Measurements from ENCODE around the gene RFX2.

Gene RFX2

DNA sequence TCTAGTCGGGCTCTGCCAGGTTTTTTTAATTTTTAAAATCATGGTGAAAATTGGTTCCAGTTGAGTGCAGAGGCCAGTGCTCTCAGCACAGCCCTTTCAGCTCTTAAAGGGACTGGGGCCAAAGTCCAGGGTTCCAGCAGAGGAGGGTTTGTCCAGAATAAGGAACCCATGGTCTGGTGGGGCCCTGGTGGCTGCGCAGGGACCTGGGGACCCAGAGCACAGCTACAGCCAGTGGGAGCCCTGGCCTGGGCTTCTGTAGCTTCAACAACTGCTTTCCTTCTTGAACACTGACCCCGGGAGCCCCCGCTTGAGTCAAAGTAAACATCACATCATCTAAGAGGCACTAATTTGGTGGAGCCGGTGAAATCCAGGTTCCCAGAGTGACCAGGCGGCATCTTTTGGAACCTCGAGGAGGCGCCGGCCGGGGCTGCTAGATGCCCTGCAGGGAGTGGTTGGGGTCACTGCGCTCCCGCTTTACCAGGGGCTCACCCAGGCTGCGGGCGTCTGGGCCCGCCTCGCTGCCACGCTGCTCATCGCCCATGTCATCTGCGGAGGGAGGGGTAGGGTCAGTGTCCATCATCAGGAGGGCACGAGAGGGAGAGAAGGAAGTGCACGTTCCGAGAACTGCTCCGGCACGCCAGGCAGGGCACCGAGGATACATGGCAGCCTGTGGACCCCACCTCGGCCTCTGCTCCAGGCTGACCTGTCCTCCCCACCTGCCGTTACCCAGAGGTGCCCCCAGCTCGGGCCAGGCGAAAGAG, 115.7 kb downstream of the RFX2 start:
- no peak; the same call in 1 of the 3 replicates for ATAC-seq
- no peak for TF ChIP-seq ZFP30 (CRISPR knock-in tag; IDR thresholded peaks at IDR 0.05)
- no peak for TF ChIP-seq SNAI2 (CRISPR knock-in tag; IDR thresholded peaks at IDR 0.05)
- TF ChIP-seq ZNF70 (CRISPR knock-in tag; IDR thresholded peaks at IDR 0.05), result no peak
- TF ChIP-seq ISL1 (CRISPR knock-in tag; IDR thresholded peaks at IDR 0.05), result no peak
- TF ChIP-seq, protein P1, sequence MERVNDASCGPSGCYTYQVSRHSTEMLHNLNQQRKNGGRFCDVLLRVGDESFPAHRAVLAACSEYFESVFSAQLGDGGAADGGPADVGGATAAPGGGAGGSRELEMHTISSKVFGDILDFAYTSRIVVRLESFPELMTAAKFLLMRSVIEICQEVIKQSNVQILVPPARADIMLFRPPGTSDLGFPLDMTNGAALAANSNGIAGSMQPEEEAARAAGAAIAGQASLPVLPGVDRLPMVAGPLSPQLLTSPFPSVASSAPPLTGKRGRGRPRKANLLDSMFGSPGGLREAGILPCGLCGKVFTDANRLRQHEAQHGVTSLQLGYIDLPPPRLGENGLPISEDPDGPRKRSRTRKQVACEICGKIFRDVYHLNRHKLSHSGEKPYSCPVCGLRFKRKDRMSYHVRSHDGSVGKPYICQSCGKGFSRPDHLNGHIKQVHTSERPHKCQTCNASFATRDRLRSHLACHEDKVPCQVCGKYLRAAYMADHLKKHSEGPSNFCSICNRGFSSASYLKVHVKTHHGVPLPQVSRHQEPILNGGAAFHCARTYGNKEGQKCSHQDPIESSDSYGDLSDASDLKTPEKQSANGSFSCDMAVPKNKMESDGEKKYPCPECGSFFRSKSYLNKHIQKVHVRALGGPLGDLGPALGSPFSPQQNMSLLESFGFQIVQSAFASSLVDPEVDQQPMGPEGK (CRISPR knock-in tag; IDR thresholded peaks at IDR 0.05; ENCODE audit: borderline replicate concordance), result no peak
- TF ChIP-seq PPARA (CRISPR knock-in tag; IDR thresholded peaks at IDR 0.05; ENCODE audit: borderline replicate concordance), result no peak
- TF ChIP-seq RARB (CRISPR knock-in tag; IDR thresholded peaks at IDR 0.05), result no peak
- no peak for TF ChIP-seq ARNTL (CRISPR knock-in tag; IDR thresholded peaks at IDR 0.05; ENCODE audit: borderline replicate concordance, low read depth)
- no peak for TF ChIP-seq ESRRG (CRISPR knock-in tag; IDR thresholded peaks at IDR 0.05)
- TF ChIP-seq CREB5 (CRISPR knock-in tag; IDR thresholded peaks at IDR 0.05; ENCODE audit: low read depth), result no peak
- TF ChIP-seq TCF4 (CRISPR knock-in tag; IDR thresholded peaks at IDR 0.05; ENCODE audit: borderline replicate concordance), result no peak

GRCh38 chr19:5993648-5994358, 116.5 kb downstream of the RFX2 start:
- TF ChIP-seq TCF4 (CRISPR knock-in tag; IDR thresholded peaks at IDR 0.05; ENCODE audit: borderline replicate concordance) (peak; percentile 83), CSDC2 (CRISPR knock-in tag; IDR thresholded peaks at IDR 0.05) (no peak), GLIS3 (CRISPR knock-in tag; IDR thresholded peaks at IDR 0.05) (no peak), POU6F1 (CRISPR knock-in tag; IDR thresholded peaks at IDR 0.05; ENCODE audit: borderline replicate concordance, low read depth) (no peak)
- TF ChIP-seq, protein P2, sequence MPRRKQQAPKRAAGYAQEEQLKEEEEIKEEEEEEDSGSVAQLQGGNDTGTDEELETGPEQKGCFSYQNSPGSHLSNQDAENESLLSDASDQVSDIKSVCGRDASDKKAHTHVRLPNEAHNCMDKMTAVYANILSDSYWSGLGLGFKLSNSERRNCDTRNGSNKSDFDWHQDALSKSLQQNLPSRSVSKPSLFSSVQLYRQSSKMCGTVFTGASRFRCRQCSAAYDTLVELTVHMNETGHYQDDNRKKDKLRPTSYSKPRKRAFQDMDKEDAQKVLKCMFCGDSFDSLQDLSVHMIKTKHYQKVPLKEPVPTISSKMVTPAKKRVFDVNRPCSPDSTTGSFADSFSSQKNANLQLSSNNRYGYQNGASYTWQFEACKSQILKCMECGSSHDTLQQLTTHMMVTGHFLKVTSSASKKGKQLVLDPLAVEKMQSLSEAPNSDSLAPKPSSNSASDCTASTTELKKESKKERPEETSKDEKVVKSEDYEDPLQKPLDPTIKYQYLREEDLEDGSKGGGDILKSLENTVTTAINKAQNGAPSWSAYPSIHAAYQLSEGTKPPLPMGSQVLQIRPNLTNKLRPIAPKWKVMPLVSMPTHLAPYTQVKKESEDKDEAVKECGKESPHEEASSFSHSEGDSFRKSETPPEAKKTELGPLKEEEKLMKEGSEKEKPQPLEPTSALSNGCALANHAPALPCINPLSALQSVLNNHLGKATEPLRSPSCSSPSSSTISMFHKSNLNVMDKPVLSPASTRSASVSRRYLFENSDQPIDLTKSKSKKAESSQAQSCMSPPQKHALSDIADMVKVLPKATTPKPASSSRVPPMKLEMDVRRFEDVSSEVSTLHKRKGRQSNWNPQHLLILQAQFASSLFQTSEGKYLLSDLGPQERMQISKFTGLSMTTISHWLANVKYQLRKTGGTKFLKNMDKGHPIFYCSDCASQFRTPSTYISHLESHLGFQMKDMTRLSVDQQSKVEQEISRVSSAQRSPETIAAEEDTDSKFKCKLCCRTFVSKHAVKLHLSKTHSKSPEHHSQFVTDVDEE (CRISPR knock-in tag; IDR thresholded peaks at IDR 0.05), result peak; percentile 54; the same call in 1 of the 2 replicates
- TF ChIP-seq, protein P1 (CRISPR knock-in tag; IDR thresholded peaks at IDR 0.05; ENCODE audit: borderline replicate concordance), result no peak
- ATAC-seq, result peak; percentile 48

GRCh38 chr19:5993201-5993600, 117.1 kb downstream of the RFX2 start:
- ATAC-seq, result no peak
- TF ChIP-seq ZNF70 (CRISPR knock-in tag; IDR thresholded peaks at IDR 0.05) (no peak), ESRRG (CRISPR knock-in tag; IDR thresholded peaks at IDR 0.05) (no peak), CREB5 (CRISPR knock-in tag; IDR thresholded peaks at IDR 0.05; ENCODE audit: low read depth) (no peak), OSR1 (CRISPR knock-in tag; IDR thresholded peaks at IDR 0.05) (no peak), BACH2 (CRISPR knock-in tag; IDR thresholded peaks at IDR 0.05; ENCODE audit: borderline replicate concordance) (no peak)
